NCI-H226 (cell line): ENCODE data around the gene PHF10.
A peak's percentile ranks its signal among the peaks of the same experiment; 100 is the strongest.
"Not testable (repeated sequence)": the region's sequence is repeated elsewhere in the genome, so short reads cannot be mapped to it uniquely, and the experiment has no call there.

ENCODE experiments used
- DNase-seq: peaks from one replicate; pipeline ENCODE4 v3.0.0-alpha.2; 2015

The PHF10 gene

GRCh38 chr6:169722362-169723199, 1.7 kb downstream of the PHF10 start:
- peak; percentile 89 for DNase-seq

GRCh38 chr6:169720207-169720855, 4.0 kb downstream of the PHF10 start:
- no peak for DNase-seq

GRCh38 chr6:169719117-169719516, 5.2 kb downstream of the PHF10 start:
- peak; percentile 22 for DNase-seq

GRCh38 chr6:169714595-169714994, 9.7 kb downstream of the PHF10 start:
- DNase-seq, result no peak

GRCh38 chr6:169714178-169714577, 10.1 kb downstream of the PHF10 start:
- no peak for DNase-seq

GRCh38 chr6:169710009-169710408, 14.3 kb downstream of the PHF10 start:
- DNase-seq, result no peak

- no peak for DNase-seq
These were observed 15.0 kb downstream of the PHF10 start for GRCh38 chr6:169709293-169709692.

- no peak for DNase-seq
These were observed 16.5 kb downstream of the PHF10 start for GRCh38 chr6:169707772-169708171.

GRCh38 chr6:169702840-169703246, 21.5 kb downstream of the PHF10 start:
- DNase-seq, result no peak

- DNase-seq, result peak; percentile 98
These were observed 22.1 kb downstream of the PHF10 start, which contains the start of the genes C6orf120 and WDR27 for GRCh38 chr6:169701954-169702839. Gene C6orf120 (plus strand): TSS chr6:169702126. CDS start chr6:169702460, 334 bp downstream. Gene WDR27 (minus strand): TSS chr6:169702029. CDS start chr6:169689005, 13,024 bp downstream.

GRCh38 chr6:169701311-169701953, 22.9 kb downstream of the PHF10 start:
- no peak for DNase-seq

- DNase-seq, result no peak
These were observed 24.0 kb downstream of the PHF10 start for GRCh38 chr6:169700296-169700695.

GRCh38 chr6:169697115-169697514, 27.2 kb downstream of the PHF10 start:
- DNase-seq, result not testable (repeated sequence)

GRCh38 chr6:169695131-169695530, 29.2 kb downstream of the PHF10 start:
- DNase-seq, result no peak

- no peak for DNase-seq
These were observed 31.8 kb downstream of the PHF10 start for GRCh38 chr6:169692516-169692915.

- DNase-seq, result no peak
These were observed 33.0 kb downstream of the PHF10 start for GRCh38 chr6:169691260-169691659.

GRCh38 chr6:169689287-169689686, 35.0 kb downstream of the PHF10 start:
- DNase-seq, result peak; percentile 48

GRCh38 chr6:169685860-169686259, 38.4 kb downstream of the PHF10 start:
- DNase-seq, result no peak

GRCh38 chr6:169684056-169684455, 40.2 kb downstream of the PHF10 start:
- DNase-seq, result no peak

GRCh38 chr6:169678342-169678741, 46.0 kb downstream of the PHF10 start:
- DNase-seq, result no peak

- DNase-seq, result no peak
These were observed 47.2 kb downstream of the PHF10 start for GRCh38 chr6:169677096-169677495.

- DNase-seq, result no peak
These were observed 49.3 kb downstream of the PHF10 start for GRCh38 chr6:169675011-169675410.

- DNase-seq, result no peak
These were observed 52.7 kb downstream of the PHF10 start for GRCh38 chr6:169671563-169671962.
